ENCODE data around the gene SMARCC2. TPM values are rescaled to one million over a fixed set of nuclear protein-coding genes. Genes with fewer than 3 reads are reported as not detected.
A peak's percentile ranks its signal among the peaks of the same experiment; 100 is the strongest.

SMARCC2 gene
- total RNA-seq, 1 donor from 2014 or later = 136 TPM

- no peaks in the 10 kb centered on the region for H3K9me3 Mint-ChIP-seq
- no peak overlapping the region for H3K4me3 Mint-ChIP-seq
- TF ChIP-seq CTCF (IDR thresholded peaks at IDR 0.05) = no peak
- ATAC-seq (ENCODE audit: low read depth) (no peak), DNase-seq (no peak)
- peak overlapping the region; percentile 6 for H3K27ac Mint-ChIP-seq
- intact Hi-C loops (cut with micrococcal nuclease) = loop anchor here (2.0 kb wide), 1 partner anchor 16 kb away; no protein-coding TSS in a partner anchor
- ChIA-PET CTCF (interaction anchor here (0.8 to 2.3 kb wide), 2 partner anchors 27 to 42 kb away, joined by 3 to 10 read pairs; partner anchors contain the start of gene SMARCC2), POLR2A (interaction anchor here (0.6 to 3.5 kb wide), 11 partner anchors 11 to 115 kb away, joined by 3 to 21 read pairs (median 5); partner anchors contain the start of genes ESYT1, MYL6B, PA2G4 and ZC3H10)
- peaks cover 32% of the 10 kb centered on the region for H3K4me1 Mint-ChIP-seq
- no peaks in the 10 kb centered on the region for H3K27me3 Mint-ChIP-seq
- peaks cover 88% of the 10 kb centered on the region for H3K36me3 Mint-ChIP-seq (ENCODE audit: low read depth)
Observed at GRCh38 chr12:56162468-56163290, 26.6 kb downstream of the SMARCC2 start.

- intact Hi-C loops (cut with micrococcal nuclease) = loop anchor here (2.0 kb wide), 1 partner anchor 17 kb away; no protein-coding TSS in a partner anchor
- DNase-seq (no peak), ATAC-seq (ENCODE audit: low read depth) (no peak)
- TF ChIP-seq CTCF (IDR thresholded peaks at IDR 0.05) = no peak
- Mint-ChIP-seq H3K4me1 (peaks cover 39% of the 10 kb centered on the region), H3K9me3 (no peaks in the 10 kb centered on the region), H3K36me3 (ENCODE audit: low read depth) (peaks cover 85% of the 10 kb centered on the region), H3K4me3 (no peak overlapping the region), H3K27ac (no peak overlapping the region), H3K27me3 (no peaks in the 10 kb centered on the region)
- POLR2A ChIA-PET = interaction anchor here (0.6 to 3.5 kb wide), 10 partner anchors 10 to 172 kb away, joined by 3 to 21 read pairs (median 4); partner anchors contain the start of genes ESYT1, MYL6B, RNF41 and SMARCC2
- CTCF ChIA-PET = interaction anchor here (0.6 to 2.3 kb wide), 3 partner anchors 11 to 39 kb away, joined by 3 to 10 read pairs (median 4); partner anchors contain the start of gene SMARCC2
Observed at GRCh38 chr12:56161690-56162351, 27.5 kb downstream of the SMARCC2 start.

- intact Hi-C loops (cut with micrococcal nuclease) = no loop called here
- DNase-seq (no peak), ATAC-seq (ENCODE audit: low read depth) (no peak)
- Mint-ChIP-seq H3K27me3 (no peaks in the 10 kb centered on the region), H3K36me3 (ENCODE audit: low read depth) (peaks cover 82% of the 10 kb centered on the region), H3K4me1 (peaks cover 41% of the 10 kb centered on the region), H3K4me3 (peak overlapping the region; percentile 94), H3K27ac (no peak overlapping the region), H3K9me3 (no peaks in the 10 kb centered on the region)
- no peak for TF ChIP-seq CTCF (IDR thresholded peaks at IDR 0.05)
- ChIA-PET POLR2A (interaction anchor here (0.6 to 3.5 kb wide), 10 partner anchors 9 to 411 kb away, joined by 3 to 21 read pairs (median 4); partner anchors contain the start of genes ESYT1, MYL6B, RNF41 and SMARCC2), CTCF (interaction anchor here (0.6 to 2.3 kb wide), 3 partner anchors 10 to 38 kb away, joined by 3 to 10 read pairs (median 4); partner anchors contain the start of gene SMARCC2)
Observed at GRCh38 chr12:56160894-56161689, 28.2 kb downstream of the SMARCC2 start.

- no peak for ATAC-seq (ENCODE audit: low read depth)
- H3K4me1 Mint-ChIP-seq = peaks cover 46% of the 10 kb centered on the region
- H3K9me3 Mint-ChIP-seq = no peaks in the 10 kb centered on the region
- no peaks in the 10 kb centered on the region for H3K27me3 Mint-ChIP-seq
- no peak for DNase-seq
- H3K36me3 Mint-ChIP-seq (ENCODE audit: low read depth) = peaks cover 79% of the 10 kb centered on the region
- POLR2A ChIA-PET = interaction anchor here (0.9 to 4.3 kb wide), 5 partner anchors 9 to 56 kb away, joined by 3 to 67 read pairs (median 12); partner anchors contain the start of genes ESYT1, MYL6B and PA2G4
- no peak for TF ChIP-seq CTCF (IDR thresholded peaks at IDR 0.05)
- peak overlapping the region; percentile 94 for H3K4me3 Mint-ChIP-seq
- peak overlapping the region; percentile 95 for H3K27ac Mint-ChIP-seq
- intact Hi-C loops (cut with micrococcal nuclease) = no loop called here
- CTCF ChIA-PET = interaction anchor here (2.0 kb wide), 2 partner anchors 29 to 34 kb away, joined by 6 to 13 read pairs; partner anchors contain the start of gene SMARCC2
Observed at GRCh38 chr12:56160193-56160763, 29.0 kb downstream of the SMARCC2 start.
